ENCODE measurements around the gene CA14. TPM values are rescaled to one million over a fixed set of nuclear protein-coding genes. Genes with fewer than 3 reads are reported as not detected.

CA14 gene
- total and polyA plus RNA-seq, 2 experiments from 2014 or later, result 41.3 to 47.4 TPM

- TF ChIP-seq JUNB (IDR thresholded peaks at IDR 0.05; ENCODE audit: unreplicated experiment) (no peak), REST (IDR thresholded peaks at IDR 0.05; ENCODE audit: unreplicated experiment) (no peak), EZH2 (IDR thresholded peaks at IDR 0.05; ENCODE audit: low read depth, unreplicated experiment) (no peak), ZNF331 (CRISPR knock-in tag; IDR thresholded peaks at IDR 0.05; ENCODE audit: low read depth) (no peak), CREB1 (CRISPR knock-in tag; IDR thresholded peaks at IDR 0.05; ENCODE audit: low read depth) (no peak), EZH2phosphoT487 (IDR thresholded peaks at IDR 0.05; ENCODE audit: unreplicated experiment) (no peak), STAT1 (IDR thresholded peaks at IDR 0.05; ENCODE audit: unreplicated experiment) (no peak), NANOG (IDR thresholded peaks at IDR 0.05; ENCODE audit: borderline replicate concordance) (no peak), POLR2AphosphoS5 (IDR thresholded peaks at IDR 0.05; ENCODE audit: low read depth) (no peak), ZNF462 (CRISPR knock-in tag; IDR thresholded peaks at IDR 0.05) (no peak), ZNF114 (CRISPR knock-in tag; IDR thresholded peaks at IDR 0.05) (no peak)
- TF ChIP-seq, protein P1, sequence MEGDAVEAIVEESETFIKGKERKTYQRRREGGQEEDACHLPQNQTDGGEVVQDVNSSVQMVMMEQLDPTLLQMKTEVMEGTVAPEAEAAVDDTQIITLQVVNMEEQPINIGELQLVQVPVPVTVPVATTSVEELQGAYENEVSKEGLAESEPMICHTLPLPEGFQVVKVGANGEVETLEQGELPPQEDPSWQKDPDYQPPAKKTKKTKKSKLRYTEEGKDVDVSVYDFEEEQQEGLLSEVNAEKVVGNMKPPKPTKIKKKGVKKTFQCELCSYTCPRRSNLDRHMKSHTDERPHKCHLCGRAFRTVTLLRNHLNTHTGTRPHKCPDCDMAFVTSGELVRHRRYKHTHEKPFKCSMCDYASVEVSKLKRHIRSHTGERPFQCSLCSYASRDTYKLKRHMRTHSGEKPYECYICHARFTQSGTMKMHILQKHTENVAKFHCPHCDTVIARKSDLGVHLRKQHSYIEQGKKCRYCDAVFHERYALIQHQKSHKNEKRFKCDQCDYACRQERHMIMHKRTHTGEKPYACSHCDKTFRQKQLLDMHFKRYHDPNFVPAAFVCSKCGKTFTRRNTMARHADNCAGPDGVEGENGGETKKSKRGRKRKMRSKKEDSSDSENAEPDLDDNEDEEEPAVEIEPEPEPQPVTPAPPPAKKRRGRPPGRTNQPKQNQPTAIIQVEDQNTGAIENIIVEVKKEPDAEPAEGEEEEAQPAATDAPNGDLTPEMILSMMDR (conservative IDR thresholded peaks at IDR 0.05; ENCODE audit: low read depth in 2 of 2), result no peak
- TF ChIP-seq, protein P2, sequence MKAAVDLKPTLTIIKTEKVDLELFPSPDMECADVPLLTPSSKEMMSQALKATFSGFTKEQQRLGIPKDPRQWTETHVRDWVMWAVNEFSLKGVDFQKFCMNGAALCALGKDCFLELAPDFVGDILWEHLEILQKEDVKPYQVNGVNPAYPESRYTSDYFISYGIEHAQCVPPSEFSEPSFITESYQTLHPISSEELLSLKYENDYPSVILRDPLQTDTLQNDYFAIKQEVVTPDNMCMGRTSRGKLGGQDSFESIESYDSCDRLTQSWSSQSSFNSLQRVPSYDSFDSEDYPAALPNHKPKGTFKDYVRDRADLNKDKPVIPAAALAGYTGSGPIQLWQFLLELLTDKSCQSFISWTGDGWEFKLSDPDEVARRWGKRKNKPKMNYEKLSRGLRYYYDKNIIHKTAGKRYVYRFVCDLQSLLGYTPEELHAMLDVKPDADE (IDR thresholded peaks at IDR 0.05), result no peak
- H3K36me3 ChIP-seq (ENCODE audit: insufficient read depth), result no peaks in the 10 kb centered on the region
- H3K27ac Mint-ChIP-seq, result no peak overlapping the region
- H3K27me3 Mint-ChIP-seq (ENCODE audit: insufficient read depth, low read depth, poor library complexity), result peaks cover 7% of the 10 kb centered on the region
- no peaks in the 10 kb centered on the region for H3K9me2 ChIP-seq (ENCODE audit: insufficient read depth)
- H3F3A ChIP-seq (replicated peaks; ENCODE audit: low read depth), result no peaks in the 10 kb centered on the region; the same call in 1 of the 2 replicates
- H3K4me1 Mint-ChIP-seq, result peaks cover 2% of the 10 kb centered on the region
- H3K4me1 ChIP-seq (ENCODE audit: insufficient read depth), result no peaks in the 10 kb centered on the region
- DNase-seq (ENCODE audit: low spot score) (no peak), ATAC-seq (no peak)
- no peak overlapping the region for H3K4me3 ChIP-seq
- no peaks in the 10 kb centered on the region for H4K20me1 ChIP-seq (replicated peaks; ENCODE audit: insufficient read depth)
- no peak overlapping the region for H3K4me3 Mint-ChIP-seq
- H3K27ac ChIP-seq (ENCODE audit: low read depth), result no peak overlapping the region
- no peaks in the 10 kb centered on the region for H3K27me3 ChIP-seq (ENCODE audit: insufficient read depth)
- H3K79me2 ChIP-seq (replicated peaks; ENCODE audit: insufficient read depth), result no peaks in the 10 kb centered on the region
- H3K4me2 ChIP-seq, result no peak overlapping the region
- no peaks in the 10 kb centered on the region for H3K9me3 Mint-ChIP-seq
- no peaks in the 10 kb centered on the region for H3K36me3 Mint-ChIP-seq (ENCODE audit: low read depth)
- H2AFZ ChIP-seq, result no peak overlapping the region
Measured at GRCh38 chr1:150212070-150212469, 45.5 kb upstream of the CA14 start.
